ENCODE measurements around the gene RAD18.

DNA sequence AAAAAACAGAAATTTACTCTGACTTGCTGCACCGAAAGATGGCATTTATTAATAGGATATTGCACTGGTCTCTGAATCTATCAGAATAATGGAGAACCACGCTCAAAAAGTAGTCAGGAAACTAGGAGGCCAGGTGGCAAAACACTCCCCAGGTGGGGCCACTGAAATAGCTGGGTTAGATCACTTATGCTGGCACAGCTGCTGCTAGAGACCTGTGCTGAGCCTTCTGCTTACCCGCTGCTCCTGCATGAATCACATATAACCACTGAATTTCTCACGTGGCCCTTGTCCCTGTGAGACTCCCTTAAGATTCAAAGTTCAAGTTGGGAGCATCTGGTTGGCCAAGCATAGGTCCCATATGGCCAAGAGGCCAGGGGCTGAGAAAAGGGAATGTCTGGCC lies 127.9 kb downstream of the RAD18 start:
- TF ChIP-seq, protein P1, sequence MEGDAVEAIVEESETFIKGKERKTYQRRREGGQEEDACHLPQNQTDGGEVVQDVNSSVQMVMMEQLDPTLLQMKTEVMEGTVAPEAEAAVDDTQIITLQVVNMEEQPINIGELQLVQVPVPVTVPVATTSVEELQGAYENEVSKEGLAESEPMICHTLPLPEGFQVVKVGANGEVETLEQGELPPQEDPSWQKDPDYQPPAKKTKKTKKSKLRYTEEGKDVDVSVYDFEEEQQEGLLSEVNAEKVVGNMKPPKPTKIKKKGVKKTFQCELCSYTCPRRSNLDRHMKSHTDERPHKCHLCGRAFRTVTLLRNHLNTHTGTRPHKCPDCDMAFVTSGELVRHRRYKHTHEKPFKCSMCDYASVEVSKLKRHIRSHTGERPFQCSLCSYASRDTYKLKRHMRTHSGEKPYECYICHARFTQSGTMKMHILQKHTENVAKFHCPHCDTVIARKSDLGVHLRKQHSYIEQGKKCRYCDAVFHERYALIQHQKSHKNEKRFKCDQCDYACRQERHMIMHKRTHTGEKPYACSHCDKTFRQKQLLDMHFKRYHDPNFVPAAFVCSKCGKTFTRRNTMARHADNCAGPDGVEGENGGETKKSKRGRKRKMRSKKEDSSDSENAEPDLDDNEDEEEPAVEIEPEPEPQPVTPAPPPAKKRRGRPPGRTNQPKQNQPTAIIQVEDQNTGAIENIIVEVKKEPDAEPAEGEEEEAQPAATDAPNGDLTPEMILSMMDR (conservative IDR thresholded peaks at IDR 0.05; ENCODE audit: low read length), result no peak
- no peak for TF ChIP-seq EZH2phosphoT487 (IDR thresholded peaks at IDR 0.05; ENCODE audit: borderline replicate concordance, low read depth, low read length)
